ENCODE data around the gene GLOD4.

The GLOD4 gene

DNA sequence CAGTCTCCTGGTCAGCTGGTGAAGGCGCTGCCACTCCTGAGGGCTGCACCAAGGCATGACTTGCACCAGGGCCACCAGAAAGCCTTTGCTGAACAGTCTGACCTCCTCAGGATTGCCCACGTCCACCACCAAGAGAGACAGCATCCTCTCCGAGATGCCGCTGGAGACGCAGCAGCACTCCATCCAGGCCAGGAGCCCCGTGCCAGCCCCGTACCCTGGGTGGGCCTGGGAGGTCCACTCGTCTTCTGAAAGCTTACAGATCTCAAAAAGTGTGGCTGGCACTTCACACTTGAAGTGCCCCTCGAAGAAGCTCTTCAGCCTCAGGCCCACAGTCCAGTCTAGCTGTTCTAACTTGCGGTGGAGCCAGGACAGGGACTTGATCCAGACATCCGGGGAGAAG is 36.7 kb downstream of the GLOD4 start:
- no peak overlapping the region for H3K4me3 ChIP-seq (ENCODE audit: low read depth, low read length)
- peaks cover 31% of the 10 kb centered on the region for H3K36me3 ChIP-seq
- DNase-seq, result no peak
- TF ChIP-seq, protein P1, sequence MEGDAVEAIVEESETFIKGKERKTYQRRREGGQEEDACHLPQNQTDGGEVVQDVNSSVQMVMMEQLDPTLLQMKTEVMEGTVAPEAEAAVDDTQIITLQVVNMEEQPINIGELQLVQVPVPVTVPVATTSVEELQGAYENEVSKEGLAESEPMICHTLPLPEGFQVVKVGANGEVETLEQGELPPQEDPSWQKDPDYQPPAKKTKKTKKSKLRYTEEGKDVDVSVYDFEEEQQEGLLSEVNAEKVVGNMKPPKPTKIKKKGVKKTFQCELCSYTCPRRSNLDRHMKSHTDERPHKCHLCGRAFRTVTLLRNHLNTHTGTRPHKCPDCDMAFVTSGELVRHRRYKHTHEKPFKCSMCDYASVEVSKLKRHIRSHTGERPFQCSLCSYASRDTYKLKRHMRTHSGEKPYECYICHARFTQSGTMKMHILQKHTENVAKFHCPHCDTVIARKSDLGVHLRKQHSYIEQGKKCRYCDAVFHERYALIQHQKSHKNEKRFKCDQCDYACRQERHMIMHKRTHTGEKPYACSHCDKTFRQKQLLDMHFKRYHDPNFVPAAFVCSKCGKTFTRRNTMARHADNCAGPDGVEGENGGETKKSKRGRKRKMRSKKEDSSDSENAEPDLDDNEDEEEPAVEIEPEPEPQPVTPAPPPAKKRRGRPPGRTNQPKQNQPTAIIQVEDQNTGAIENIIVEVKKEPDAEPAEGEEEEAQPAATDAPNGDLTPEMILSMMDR (IDR thresholded peaks at IDR 0.05; ENCODE audit: low read depth, low read length), result no peak
- H3K9me3 ChIP-seq, result no peaks in the 10 kb centered on the region
- H3K27me3 ChIP-seq, result no peaks in the 10 kb centered on the region
- H3K4me1 ChIP-seq, result no peaks in the 10 kb centered on the region

DNA sequence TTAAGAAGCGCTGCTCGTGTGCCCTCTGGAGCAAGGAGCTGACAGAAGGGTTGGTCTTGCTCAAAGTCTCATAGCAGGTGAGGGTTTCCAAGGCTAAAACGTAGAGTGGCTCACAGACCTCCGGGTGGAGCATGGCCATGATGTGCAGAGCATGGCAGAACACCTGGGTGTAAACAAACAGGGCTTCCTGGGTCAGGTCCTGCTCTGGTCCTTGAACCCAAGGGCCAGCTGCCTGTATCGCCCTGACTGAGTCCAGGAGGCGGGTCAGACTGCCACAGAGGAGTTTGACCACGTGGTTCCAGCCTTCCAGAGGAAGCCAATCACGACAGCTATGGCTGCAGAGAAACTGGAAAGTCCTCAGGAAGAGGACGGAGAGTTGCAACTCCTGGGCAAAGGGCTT is 37.1 kb downstream of the GLOD4 start:
- DNase-seq, result no peak
- H3K4me1 ChIP-seq, result no peaks in the 10 kb centered on the region
- peaks cover 31% of the 10 kb centered on the region for H3K36me3 ChIP-seq
- TF ChIP-seq, protein P1 (IDR thresholded peaks at IDR 0.05; ENCODE audit: low read depth, low read length), result no peak
- H3K27me3 ChIP-seq, result no peaks in the 10 kb centered on the region
- H3K9me3 ChIP-seq, result no peaks in the 10 kb centered on the region
- H3K4me3 ChIP-seq (ENCODE audit: low read depth, low read length), result no peak overlapping the region

DNA sequence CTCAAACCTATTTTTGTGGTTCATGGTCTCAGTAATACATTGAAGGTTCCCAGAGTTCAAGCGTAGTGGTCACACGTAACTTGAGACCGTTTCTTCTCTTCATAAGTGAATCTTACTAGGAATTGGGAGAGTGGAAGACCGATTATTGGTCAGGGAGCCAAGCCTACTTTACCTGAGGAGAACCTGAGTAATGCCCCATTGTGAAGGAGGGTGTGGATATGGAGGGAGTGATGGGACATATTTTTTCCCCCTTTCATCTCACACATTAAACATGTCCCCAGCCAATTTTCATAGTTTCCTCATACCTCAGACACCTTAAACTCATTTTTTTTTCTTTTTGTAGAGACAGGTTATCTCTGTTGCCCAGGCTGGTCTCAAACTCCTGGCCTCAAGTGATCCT is 38.9 kb downstream of the GLOD4 start:
- Histone ChIP-seq H3K9me3 (no peaks in the 10 kb centered on the region), H3K4me1 (no peaks in the 10 kb centered on the region), H3K36me3 (peaks cover 36% of the 10 kb centered on the region), H3K4me3 (ENCODE audit: low read depth, low read length) (no peak overlapping the region), H3K27me3 (no peaks in the 10 kb centered on the region)
- DNase-seq, result no peak
- TF ChIP-seq, protein P1 (IDR thresholded peaks at IDR 0.05; ENCODE audit: low read depth, low read length), result no peak

DNA sequence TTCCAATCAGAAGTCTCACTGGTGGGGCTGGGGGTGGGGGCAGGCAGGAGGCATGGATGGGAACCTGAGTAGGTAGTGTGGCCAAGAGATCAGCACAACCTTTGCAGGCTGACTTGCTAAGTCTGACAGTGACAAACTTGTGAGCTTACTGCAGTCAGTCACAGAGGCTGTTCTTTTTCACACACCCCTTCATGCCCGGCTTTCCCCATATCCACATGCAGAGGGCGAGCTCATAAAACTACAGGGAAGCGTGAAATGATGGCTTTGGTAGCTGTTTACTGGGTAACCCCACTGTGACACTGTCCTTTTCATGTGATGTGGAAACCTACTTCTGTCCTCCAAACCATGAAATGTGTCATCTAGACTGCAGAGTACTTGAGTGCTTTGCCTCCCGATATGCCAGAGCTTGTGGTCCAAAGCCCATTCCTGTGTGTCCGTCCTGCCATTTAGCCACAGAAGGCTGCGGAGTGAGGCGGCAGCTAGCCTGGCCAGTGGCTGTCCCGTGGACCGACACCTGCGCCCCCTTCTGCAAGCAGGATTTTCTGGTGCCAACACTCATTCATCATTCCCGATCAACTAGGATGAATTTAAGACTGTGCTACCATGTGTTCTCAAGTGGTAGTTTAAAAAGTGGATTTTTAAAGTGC is 39.8 kb downstream of the GLOD4 start:
- H3K36me3 ChIP-seq, result peaks cover 31% of the 10 kb centered on the region
- TF ChIP-seq, protein P1 (IDR thresholded peaks at IDR 0.05; ENCODE audit: low read depth, low read length), result no peak
- H3K4me3 ChIP-seq (ENCODE audit: low read depth, low read length), result no peak overlapping the region
- DNase-seq, result no peak
- no peaks in the 10 kb centered on the region for H3K9me3 ChIP-seq
- H3K27me3 ChIP-seq, result no peaks in the 10 kb centered on the region
- H3K4me1 ChIP-seq, result no peaks in the 10 kb centered on the region

DNA sequence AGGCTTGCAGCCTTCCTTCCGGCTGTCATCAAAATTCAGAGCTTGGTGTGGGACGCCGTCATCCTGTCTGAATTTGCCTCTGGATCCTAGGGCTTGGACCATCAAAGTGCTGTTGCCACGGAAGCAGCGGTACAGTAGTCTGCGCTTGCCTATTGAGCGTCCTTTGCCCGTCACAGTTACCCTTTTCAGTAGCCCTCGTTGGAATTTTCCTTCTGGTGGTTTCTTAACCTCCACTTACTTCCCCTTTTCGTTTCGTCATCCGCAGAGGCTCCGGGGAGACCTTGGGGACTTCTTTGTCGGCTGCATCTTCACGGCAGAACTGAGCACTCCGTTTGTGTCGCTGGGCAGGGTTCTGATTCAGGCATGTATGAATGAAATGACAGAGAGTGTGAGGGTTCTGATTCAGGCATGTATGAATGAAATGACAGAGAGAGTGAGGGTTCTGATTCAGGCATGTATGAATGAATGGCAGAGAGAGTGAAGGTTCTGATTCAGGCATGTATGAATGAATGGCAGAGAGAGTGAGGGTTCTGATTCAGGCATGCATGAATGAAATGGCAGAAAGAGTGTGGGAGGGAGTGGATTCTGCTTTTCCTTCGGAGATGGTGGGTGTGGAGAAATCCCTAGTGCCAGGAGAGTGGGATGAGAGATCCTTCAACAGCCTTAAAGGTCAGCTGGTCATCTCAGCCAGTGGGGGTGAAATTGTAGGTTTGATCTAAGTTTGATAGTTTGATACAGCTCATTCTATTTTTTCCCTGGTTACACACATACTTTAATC is 41.7 kb downstream of the GLOD4 start:
- H3K36me3 ChIP-seq, result peaks cover 17% of the 10 kb centered on the region
- DNase-seq, result no peak

More for the DNA sequence above, 41.7 kb downstream of the GLOD4 start:
- Histone ChIP-seq H3K27me3 (no peaks in the 10 kb centered on the region), H3K4me1 (no peaks in the 10 kb centered on the region), H3K9me3 (no peaks in the 10 kb centered on the region), H3K4me3 (ENCODE audit: low read depth, low read length) (no peak overlapping the region)
- TF ChIP-seq, protein P1 (IDR thresholded peaks at IDR 0.05; ENCODE audit: low read depth, low read length), result no peak
